GM23338 (cell line): ENCODE measurements around the gene PRM1. TPM values are rescaled to one million over a fixed set of nuclear protein-coding genes. Genes with fewer than 3 reads are reported as not detected.

Experiments
- ATAC-seq: fragments of 200-7000 bp; cut with Tn5 transposase; 3 replicates; pipeline ENCODE4 v1.9.1; 2020
- DNase-seq: peaks from one replicate; pipeline ENCODE4 v3.0.0-alpha.2; 2015; ENCODE audit warnings: low spot score
- H2AFZ ChIP-seq: fragments of 200-600 bp; sonication (generic); 2 replicates; pipeline ENCODE4 v1.8.0; 2016; ENCODE audit warnings: antibody characterized with exemption, mild to moderate bottlenecking, moderate library complexity
- H3F3A ChIP-seq: fragments of 200-600 bp; sonication (generic); replicated peaks from 2 replicates; pipeline ENCODE4 v1.8.0; 2017; ENCODE audit warnings: antibody characterized with exemption, mixed run types, low read depth
- H3K27ac ChIP-seq: fragments of 200-600 bp; sonication (generic); 2 replicates; pipeline ENCODE4 v1.6.1; 2016; ENCODE audit warnings: low read depth
- H3K27me3 ChIP-seq: fragments of 200-600 bp; sonication (generic); 2 replicates; pipeline ENCODE4 v1.8.0; 2016; ENCODE audit warnings: mild to moderate bottlenecking, mixed run types, moderate library complexity; ENCODE audit not compliant: insufficient read depth
- H3K36me3 ChIP-seq: fragments of 200-600 bp; sonication (generic); 2 replicates; pipeline ENCODE4 v1.8.0; 2016; ENCODE audit warnings: mild to moderate bottlenecking; ENCODE audit not compliant: insufficient read depth
- H3K4me1 ChIP-seq: fragments of 200-600 bp; sonication (generic); 2 replicates; pipeline ENCODE4 v1.8.0; 2016; ENCODE audit warnings: mild to moderate bottlenecking, moderate library complexity; ENCODE audit not compliant: insufficient read depth
- H3K4me2 ChIP-seq: fragments of 200-600 bp; sonication (generic); 2 replicates; pipeline ENCODE4 v1.7.1; 2017; ENCODE audit warnings: mixed run types
- H3K4me3 ChIP-seq: fragments of 200-600 bp; sonication (generic); 2 replicates; pipeline ENCODE4 v1.6.1; 2016; ENCODE audit warnings: mixed run types
- H3K79me2 ChIP-seq: fragments of 200-600 bp; sonication (generic); replicated peaks from 2 replicates; pipeline ENCODE4 v1.8.0; 2017; ENCODE audit warnings: mild to moderate bottlenecking; ENCODE audit not compliant: insufficient read depth
- H3K9me2 ChIP-seq: fragments of 200-600 bp; sonication (generic); 2 replicates; pipeline ENCODE4 v1.8.0; 2017; ENCODE audit not compliant: insufficient read depth
- H4K20me1 ChIP-seq: fragments of 200-600 bp; sonication (generic); replicated peaks from 2 replicates; pipeline ENCODE4 v1.8.0; 2017; ENCODE audit warnings: mild to moderate bottlenecking; ENCODE audit not compliant: insufficient read depth
- H3K27ac Mint-ChIP-seq: 2 replicates; pipeline ENCODE4 v1.8.0; 2020; ENCODE audit warnings: inconsistent platforms, mild to moderate bottlenecking, moderate library complexity, mixed read lengths
- H3K27me3 Mint-ChIP-seq: 3 replicates; pipeline ENCODE4 v1.8.0; 2022; ENCODE audit warnings: low read depth, mild to moderate bottlenecking, moderate library complexity, mixed read lengths, inconsistent platforms; ENCODE audit not compliant: insufficient read depth, poor library complexity
- H3K36me3 Mint-ChIP-seq: 3 replicates; pipeline ENCODE4 v1.8.0; 2021; ENCODE audit warnings: low read depth, mild to moderate bottlenecking, inconsistent platforms, moderate library complexity, mixed read lengths
- H3K4me1 Mint-ChIP-seq: 3 replicates; pipeline ENCODE4 v1.8.0; 2020; ENCODE audit warnings: mild to moderate bottlenecking, inconsistent platforms, mixed read lengths
- H3K4me3 Mint-ChIP-seq: 3 replicates; pipeline ENCODE4 v1.8.0; 2021; ENCODE audit warnings: moderate library complexity, mild to moderate bottlenecking, inconsistent platforms, mixed read lengths
- H3K9me3 Mint-ChIP-seq: 3 replicates; pipeline ENCODE4 v1.8.0; 2020; ENCODE audit warnings: moderate library complexity, mild to moderate bottlenecking, inconsistent platforms, mixed read lengths
- CREB1 ChIP-seq: fragments of 250-450 bp; sonication (Bioruptor Pico); IDR thresholded peaks from 2 replicates; pipeline ENCODE4 v1.5.0; 2020; ENCODE audit warnings: low read depth, mild to moderate bottlenecking, moderate library complexity
- CTCF ChIP-seq, 2 experiments: fragments of 200-600 bp in 1 of 2; sonication (generic) in 1 of 2; conservative IDR thresholded peaks; 2 replicates each; pipeline versions ENCODE4 v1.5.1 to v1.6.1; 2016 to 2017; ENCODE audit warnings: antibody characterized with exemption in 2 of 2, low read depth in 2 of 2, mild to moderate bottlenecking in 2 of 2, moderate library complexity in 1 of 2
- ETS1 ChIP-seq: IDR thresholded peaks from 2 replicates; pipeline ENCODE4 v1.6.1; 2016; ENCODE audit warnings: antibody characterized with exemption
- EZH2phosphoT487 ChIP-seq: fragments of 200-600 bp; sonication (generic); IDR thresholded peaks from one replicate; pipeline ENCODE4 v1.8.1; 2018; ENCODE audit warnings: antibody characterized with exemption; ENCODE audit not compliant: unreplicated experiment
- JUNB ChIP-seq: IDR thresholded peaks from one replicate; pipeline ENCODE4 v1.6.1; 2016; ENCODE audit warnings: antibody characterized with exemption; ENCODE audit not compliant: unreplicated experiment
- POLR2AphosphoS5 ChIP-seq: IDR thresholded peaks from 2 replicates; pipeline ENCODE4 v1.6.1; 2016; ENCODE audit warnings: antibody characterized with exemption, low read depth
- REST ChIP-seq: IDR thresholded peaks from one replicate; pipeline ENCODE4 v1.6.1; 2018; ENCODE audit warnings: antibody characterized with exemption; ENCODE audit not compliant: unreplicated experiment
- STAT1 ChIP-seq: IDR thresholded peaks from one replicate; pipeline ENCODE4 v1.6.1; 2016; ENCODE audit warnings: antibody characterized with exemption; ENCODE audit not compliant: unreplicated experiment
- ZNF331 ChIP-seq: fragments of 250-450 bp; sonication (Bioruptor Pico); IDR thresholded peaks from 2 replicates; pipeline ENCODE4 v1.5.0; 2020; ENCODE audit warnings: low read depth, mild to moderate bottlenecking, moderate library complexity
- ZNF462 ChIP-seq: fragments of 250-450 bp; sonication (Bioruptor Pico); IDR thresholded peaks from 2 replicates; pipeline ENCODE4 v1.5.0; 2020; ENCODE audit warnings: mild to moderate bottlenecking, moderate library complexity
- polyA plus RNA-seq: library from polyadenylated mRNA; unstranded; fragments of >200 nt; fragmentation: Nextera tagmentation; extraction: Ambion mirVana; gene quantifications from 2 replicates; pipeline ENCODE4 v1.2.1, GENCODE V29; 2016
- total RNA-seq: library from RNA; depleted of rRNA; stranded (reverse); fragments of >200 nt; shearing (Covaris generic); gene quantifications from 2 replicates; pipeline ENCODE4 v1.2.3, GENCODE V29; 2014

The PRM1 gene
- total and polyA plus RNA-seq, 2 experiments from 2014 or later = 1.2 TPM; not detected in 1

- TF ChIP-seq ZNF462 (CRISPR knock-in tag) = no peak
Measured at GRCh38 chr16:11310634-11310977, 29.5 kb upstream of the PRM1 start (continued).

- H3K4me1 ChIP-seq = peaks cover 34% of the 10 kb centered on the region
- no peak overlapping the region for H3K4me2 ChIP-seq
- H3K27ac ChIP-seq = no peak overlapping the region
- H3F3A ChIP-seq = peaks cover 29% of the 10 kb centered on the region
- ATAC-seq = no peak
- 0 out of 3 replicates have a peak, but pooled peaks cover 2% of the 10 kb centered on the region for H3K9me3 Mint-ChIP-seq
- no peak overlapping the region for H3K4me3 Mint-ChIP-seq
- H2AFZ ChIP-seq = no peak overlapping the region
- no peaks in the 10 kb centered on the region; the same call in 2 of the 3 replicates for H3K36me3 Mint-ChIP-seq
- no peaks in the 10 kb centered on the region for H3K27me3 ChIP-seq
- DNase-seq = no peak
- H3K36me3 ChIP-seq = no peaks in the 10 kb centered on the region; the same call in 1 of the 2 replicates
- no peak overlapping the region for H3K27ac Mint-ChIP-seq
- peaks cover 39% of the 10 kb centered on the region for H3K4me1 Mint-ChIP-seq
- H3K27me3 Mint-ChIP-seq = peaks cover 11% of the 10 kb centered on the region
- H3K79me2 ChIP-seq = no peaks in the 10 kb centered on the region
- no peaks in the 10 kb centered on the region for H4K20me1 ChIP-seq
- H3K9me2 ChIP-seq = no peaks in the 10 kb centered on the region; the same call in 1 of the 2 replicates
- H3K4me3 ChIP-seq = no peak overlapping the region
- no peak for TF ChIP-seq ZNF331 (CRISPR knock-in tag)
- TF ChIP-seq CREB1 (CRISPR knock-in tag) = no peak
- no peak for TF ChIP-seq STAT1
- TF ChIP-seq ETS1 = no peak
- TF ChIP-seq EZH2phosphoT487 = no peak
- no peak for TF ChIP-seq JUNB
- TF ChIP-seq REST = no peak
- TF ChIP-seq POLR2AphosphoS5 = no peak
- no peak for TF ChIP-seq CTCF (conservative IDR thresholded peaks at IDR 0.05; ENCODE audit: low read depth in 2 of 2)
Measured at GRCh38 chr16:11309895-11310633, 28.9 kb upstream of the PRM1 start.
